Fibroblast of skin of left quadriceps (primary cell): Measurements from ENCODE around the gene CTCF.

ENCODE experiments used
- DNase-seq, 2 experiments: peaks; one replicate each; pipeline ENCODE4 v3.0.0-alpha.2; 2013; ENCODE audit warnings: low read depth in 2 of 2

Gene CTCF

GRCh38 chr16:67679935-67680897 lies 117.9 kb downstream of the CTCF start:
- no peak for DNase-seq

GRCh38 chr16:67683767-67684166 lies 121.4 kb downstream of the CTCF start:
- DNase-seq: no peak

- DNase-seq: no peak
These were observed 123.2 kb downstream of the CTCF start for GRCh38 chr16:67685388-67686112.
